ENCODE measurements around the gene WSCD2. TPM values are rescaled to one million over a fixed set of nuclear protein-coding genes. Genes with fewer than 3 reads are reported as not detected.

The WSCD2 gene
- total RNA-seq, 1 experiment from 2014 or later = not detected

DNA sequence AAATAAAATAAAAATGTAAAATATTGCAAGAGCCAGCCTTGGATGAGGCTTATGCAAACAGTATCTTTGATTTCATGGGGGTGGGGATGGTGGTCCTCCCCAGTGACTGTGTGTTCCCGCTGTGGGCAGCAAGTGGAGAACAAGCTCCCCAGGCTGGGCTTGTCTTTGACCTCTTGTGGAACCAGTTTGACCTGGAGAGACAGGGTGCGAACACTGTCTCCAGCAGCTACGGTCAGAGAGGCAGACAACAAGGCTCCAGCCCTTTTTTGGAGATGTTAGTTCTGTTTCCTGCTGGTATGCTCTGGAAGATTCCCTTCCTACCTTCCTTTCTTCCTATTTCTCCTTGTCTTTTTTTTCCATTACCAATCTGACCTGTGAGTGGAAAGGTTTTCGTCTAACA lies 21.8 kb upstream of the WSCD2 start:
- DNase-seq (ENCODE audit: low read depth) = no peak

DNA sequence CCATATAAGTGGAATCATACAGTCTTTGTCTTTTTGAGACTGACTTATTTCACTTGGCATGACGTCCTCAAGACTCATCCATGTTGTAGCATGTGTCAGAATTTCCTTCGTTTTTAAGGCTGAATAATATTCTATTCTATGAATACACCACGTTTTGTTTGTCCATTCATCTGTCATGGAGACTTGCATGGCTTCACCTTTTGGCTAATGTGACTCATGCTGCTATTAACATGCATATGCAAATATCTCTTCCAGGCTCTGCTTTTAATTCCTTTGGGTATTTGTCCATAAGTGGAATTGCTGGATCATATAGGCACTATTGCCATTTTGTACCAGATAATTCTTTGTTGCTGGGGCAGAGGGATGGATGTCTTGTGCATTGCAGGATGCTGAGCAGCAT lies 19.6 kb upstream of the WSCD2 start:
- DNase-seq (ENCODE audit: low read depth) = no peak

DNA sequence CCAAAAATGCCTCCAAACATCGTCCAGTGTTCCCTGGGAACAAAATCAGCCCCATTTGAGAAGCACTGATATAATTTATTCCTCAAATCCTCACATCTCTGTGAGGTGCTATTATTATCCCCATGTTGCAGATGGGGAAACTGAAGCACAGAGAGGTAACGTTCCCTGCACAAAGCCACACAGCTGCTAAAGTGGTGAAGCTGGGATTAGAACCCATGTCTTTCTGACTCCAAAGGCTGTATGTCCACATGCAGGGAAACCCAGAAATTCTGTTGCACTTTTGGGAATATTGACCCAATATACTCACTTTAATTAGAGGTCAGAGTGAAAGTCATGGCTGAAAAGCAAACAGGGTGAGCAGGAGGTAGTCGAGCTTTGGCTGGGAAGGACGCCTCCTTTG lies 19.1 kb upstream of the WSCD2 start:
- DNase-seq (ENCODE audit: low read depth) = no peak

DNA sequence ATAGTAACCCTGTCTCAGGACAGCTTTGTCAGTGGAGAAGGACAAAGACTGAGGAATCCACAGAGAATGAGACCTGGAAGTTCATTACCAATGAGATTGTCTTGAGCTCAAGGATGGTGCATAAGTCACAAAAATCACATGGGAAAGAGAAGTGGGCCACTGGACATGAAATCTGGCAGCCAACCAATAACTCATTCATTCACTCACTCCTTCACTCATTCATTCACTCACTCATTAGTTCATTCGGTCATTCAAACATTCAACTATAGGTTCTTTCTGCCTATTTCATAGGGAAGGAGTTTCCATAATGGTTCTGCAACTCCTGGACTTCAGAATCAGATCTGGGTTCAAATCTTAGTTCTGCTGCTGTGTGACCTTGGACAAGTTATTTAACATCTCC lies 18.2 kb upstream of the WSCD2 start:
- no peak for DNase-seq (ENCODE audit: low read depth)

DNA sequence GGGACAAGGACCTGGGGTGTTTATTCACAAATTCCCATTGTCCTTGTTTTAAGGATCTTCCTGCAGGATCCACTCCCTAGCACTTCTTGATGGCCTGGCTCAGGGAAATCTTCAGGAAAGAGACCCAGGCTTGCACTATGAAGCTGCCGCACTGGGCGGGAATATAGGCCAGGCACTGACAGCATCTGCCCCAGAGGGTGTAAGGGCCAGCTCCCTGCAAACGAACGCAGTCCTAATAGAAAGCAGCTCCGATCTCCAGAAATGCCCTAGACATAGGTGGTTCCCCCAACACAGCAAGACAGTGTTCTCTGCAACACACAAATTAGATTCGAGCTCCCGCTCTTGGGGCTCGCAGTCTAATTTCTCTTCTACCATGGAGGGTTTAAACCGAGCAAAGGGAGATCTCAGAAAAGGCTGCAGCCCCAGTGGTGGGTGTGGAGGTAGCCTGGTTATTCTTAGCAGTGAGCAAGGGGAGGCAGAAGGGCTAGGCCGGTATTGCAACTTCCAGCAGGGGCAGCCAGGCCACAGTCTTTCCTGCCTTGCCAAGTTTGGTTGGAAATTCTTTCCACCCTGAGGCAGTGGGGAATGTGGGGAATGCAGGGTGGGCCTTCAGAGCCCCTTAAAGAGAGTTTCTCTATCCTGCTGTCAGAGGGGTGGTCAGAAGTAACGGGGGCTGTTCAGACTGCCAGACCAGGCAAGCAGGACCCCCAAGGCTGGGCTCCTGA lies 16.1 kb upstream of the WSCD2 start:
- DNase-seq (ENCODE audit: low read depth) = no peak

DNA sequence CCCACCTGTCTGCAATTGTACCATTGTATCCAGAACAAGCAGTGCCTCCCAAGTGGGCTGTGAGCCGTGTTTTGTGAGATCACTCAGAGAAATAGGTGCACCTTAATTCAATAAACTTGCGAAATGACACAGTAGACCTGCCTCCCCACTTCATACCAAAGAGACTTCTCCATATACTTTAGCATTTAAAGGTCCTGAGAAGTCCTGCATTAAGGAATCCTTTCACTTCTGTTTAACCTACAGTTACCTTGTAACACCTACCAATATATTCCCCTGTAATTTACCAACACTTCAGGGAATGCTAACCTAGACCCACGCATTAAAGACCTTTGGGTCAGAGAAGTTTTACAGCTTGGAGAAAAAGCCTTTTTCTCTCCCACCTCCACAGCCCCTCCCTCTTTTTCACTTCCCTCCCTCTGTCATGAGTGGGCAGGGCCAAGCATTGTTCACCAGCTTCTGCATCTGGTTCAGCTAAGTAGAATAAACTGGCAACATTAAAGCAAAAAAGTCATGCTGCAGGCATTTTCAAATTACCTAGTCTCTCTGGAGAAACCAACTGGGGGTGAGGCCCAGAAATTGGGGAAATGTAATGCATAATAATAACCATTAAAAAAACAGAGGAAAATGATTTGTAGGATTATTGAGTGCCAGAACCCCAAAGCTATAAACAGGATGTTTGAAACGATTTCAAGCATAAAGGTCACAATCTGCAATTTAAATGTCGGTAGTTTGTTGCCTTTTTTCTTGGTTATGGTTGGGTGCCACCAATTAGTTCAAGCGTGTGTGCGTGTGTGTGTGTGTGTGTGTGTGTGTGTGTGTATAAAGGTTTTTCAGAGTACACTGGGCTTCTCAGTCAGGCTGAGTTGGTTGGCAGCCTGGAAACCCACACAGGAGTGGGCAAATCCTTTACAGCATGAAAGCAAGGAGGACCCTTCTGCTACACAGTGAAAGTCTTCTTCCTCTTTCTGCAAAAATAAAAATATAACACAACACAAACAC lies 13.7 kb upstream of the WSCD2 start:
- DNase-seq (ENCODE audit: low read depth) = no peak

DNA sequence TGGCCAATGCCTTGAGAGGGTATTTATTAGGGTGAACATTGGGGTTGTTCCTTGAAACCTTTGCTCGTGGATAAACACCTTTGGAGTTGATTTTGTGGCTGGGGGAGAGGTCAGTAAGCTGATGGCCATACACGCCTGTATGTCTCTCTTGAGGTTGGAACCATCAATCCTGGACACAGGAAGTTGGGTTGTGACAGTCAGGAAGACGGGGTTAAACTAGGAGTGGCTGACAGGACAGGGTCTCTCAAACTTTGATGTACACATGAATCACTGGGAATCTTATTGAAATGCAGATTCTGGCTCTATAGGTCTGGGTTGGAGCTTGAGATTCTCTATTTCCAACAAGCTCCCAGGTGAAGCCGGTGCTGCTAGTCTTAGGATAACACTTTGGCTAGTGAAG lies 12.8 kb upstream of the WSCD2 start:
- DNase-seq (ENCODE audit: low read depth) = no peak

DNA sequence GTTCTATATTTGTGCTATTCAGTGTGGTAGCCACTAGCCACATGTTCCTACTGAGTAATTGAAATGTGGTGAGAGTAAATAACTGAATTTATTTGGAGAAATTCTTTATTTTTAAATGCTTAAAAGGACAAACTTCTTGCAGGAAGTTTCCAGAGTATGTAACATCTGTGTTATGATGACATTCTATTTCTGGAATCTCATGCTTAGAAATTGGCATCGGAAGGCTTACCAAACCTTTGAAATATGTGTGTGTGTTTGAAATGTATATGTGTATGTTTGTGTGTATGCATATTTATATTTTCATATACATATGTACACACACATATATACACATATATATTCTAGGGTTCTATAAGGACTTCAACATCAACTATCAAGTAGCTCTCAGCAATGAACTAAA lies 12.4 kb upstream of the WSCD2 start:
- no peak for DNase-seq (ENCODE audit: low read depth)

DNA sequence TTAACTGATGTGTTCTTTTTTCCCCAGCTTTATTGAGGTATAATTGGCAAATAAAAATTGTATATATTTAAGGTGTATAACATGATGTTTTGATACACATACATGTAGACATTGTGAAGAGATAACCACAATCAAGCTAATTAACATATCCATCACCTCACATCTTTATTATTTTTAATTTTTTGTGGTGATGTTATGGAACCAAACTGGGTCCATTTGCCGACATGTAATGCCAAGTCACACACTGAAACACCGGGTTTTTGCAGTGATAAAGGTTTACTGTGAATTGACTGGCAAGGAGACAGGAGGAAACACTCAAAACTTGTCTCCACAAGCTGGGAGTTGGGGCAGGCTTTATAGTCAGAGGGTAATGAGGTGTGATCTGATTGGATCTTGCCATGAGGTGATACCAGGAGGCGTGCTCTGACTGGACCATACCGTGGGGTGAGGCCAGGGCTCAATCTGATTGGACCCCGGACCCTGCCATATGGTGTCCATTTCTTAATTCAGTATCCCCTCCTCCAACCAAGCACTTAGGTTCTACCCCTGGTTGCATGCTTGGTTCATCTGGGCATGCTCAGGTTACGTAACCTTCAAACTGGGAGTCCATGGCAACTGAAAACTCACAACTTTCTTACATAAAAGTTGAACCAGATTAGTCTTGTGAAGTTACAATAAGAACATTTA lies 11.8 kb upstream of the WSCD2 start:
- DNase-seq (ENCODE audit: low read depth) = no peak

DNA sequence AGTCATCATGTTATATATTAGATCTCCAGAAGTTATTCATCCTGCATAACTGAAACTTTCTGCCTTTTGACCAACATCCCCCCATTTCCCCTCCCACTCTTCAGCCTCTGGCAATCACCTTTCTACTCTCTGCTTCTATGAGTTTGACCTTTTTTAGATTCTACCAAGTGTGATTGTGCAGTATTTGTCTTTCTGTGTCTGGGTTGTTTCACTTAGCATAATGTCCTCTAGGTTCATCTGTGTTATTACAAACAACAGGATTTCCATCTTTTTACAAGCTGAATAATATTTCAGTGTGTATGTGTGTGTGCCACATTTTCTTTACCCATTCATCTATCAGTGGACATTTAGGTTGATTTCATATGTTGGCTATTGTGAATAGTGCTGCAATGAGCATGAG lies 11.2 kb upstream of the WSCD2 start:
- DNase-seq (ENCODE audit: low read depth) = no peak

DNA sequence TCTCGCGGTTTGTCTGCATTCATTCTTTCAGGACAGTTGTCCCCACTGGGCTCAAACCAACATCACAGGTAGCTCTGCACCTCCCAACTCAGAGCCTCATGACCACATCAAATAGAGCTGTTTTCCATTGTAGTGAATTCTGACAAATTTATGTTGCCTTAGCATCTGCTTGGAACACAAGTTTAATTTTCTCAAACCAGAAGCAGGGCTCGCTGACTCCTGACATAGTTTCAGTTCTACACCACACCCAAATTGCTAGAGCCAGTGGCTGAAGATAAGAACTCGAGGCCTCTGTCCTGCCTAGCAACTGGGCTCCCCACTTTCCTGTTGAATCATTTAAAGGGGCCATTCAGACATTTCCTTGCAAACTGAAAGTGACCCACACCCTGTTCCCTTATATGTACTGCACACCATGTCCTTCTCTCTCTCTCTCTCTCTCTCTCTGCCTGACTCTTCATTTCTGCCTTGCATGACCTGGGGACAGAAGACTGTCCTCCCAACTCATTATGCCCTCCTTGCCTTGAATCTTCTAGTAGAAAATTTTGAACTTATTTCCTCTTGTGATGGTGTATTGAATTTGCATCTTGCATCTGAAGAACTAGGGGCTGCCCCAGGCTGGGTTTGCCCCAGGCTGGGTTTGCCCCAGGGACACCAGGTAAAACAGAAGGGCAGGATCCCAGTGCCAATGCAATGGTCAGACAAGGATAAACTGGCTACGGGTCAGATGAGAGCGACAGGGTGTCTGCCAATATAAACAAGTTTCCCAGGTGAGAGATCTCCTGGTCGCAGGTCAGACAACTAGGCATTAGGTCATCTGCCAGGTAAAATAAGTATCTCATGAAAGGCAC lies 9.7 kb upstream of the WSCD2 start:
- DNase-seq (ENCODE audit: low read depth) = no peak

DNA sequence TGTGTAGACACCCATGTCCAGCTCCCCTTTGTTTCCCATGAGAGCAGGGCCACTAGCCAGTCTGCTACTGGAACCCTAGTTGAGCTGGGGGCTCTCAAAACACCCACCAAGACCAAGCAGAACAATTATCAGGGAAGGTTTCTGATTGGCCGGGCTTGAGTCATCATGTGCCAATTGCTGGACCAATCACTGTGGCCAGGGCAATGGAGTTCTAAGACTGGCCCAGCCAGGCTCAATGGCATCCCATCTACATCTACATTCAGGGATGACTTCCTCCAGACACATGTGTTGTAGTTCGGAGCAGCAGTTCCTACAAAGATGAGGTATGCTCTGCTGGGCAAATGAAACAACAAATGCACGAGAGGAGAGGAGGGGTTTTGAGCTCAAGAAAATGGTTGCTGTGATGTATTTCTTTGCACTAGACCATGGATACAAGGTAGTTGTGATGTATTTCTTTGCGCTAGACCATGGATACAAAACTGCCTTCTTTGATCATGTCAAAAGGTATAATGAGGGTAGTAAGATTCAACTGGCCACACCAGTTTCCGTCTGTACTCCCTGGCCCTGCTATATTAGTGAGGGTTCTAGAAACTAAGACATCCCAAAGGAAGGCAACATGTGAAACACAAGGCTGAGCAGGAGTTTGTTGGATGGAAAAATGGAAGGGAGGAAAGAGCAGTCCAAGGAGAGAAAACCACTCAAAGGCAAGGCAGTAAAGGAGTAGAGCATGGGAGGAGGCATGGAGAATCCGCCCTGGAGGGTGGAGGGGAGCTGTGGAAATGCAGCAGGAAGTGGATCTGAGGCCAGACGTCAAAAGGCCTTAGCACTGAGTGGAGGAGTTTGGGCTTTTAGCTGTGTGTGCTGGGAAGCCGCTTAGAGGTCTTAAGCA lies 8.9 kb upstream of the WSCD2 start:
- no peak for DNase-seq (ENCODE audit: low read depth)

DNA sequence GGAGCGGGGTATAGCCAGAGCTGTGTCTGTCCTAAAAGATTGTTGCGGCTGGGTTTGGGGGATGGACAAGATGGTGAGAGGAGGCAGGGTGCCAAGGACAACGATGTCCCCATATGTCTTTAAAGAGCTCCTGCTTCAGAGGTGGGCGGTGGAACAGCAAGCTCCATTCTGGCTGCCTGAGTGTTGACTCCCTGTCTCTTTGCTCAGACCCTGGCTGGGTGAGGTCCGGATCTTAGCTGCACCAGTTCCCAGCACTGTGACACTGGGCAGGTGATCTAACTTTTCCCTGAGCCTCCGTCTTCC lies 8.3 kb upstream of the WSCD2 start:
- no peak for DNase-seq (ENCODE audit: low read depth)

DNA sequence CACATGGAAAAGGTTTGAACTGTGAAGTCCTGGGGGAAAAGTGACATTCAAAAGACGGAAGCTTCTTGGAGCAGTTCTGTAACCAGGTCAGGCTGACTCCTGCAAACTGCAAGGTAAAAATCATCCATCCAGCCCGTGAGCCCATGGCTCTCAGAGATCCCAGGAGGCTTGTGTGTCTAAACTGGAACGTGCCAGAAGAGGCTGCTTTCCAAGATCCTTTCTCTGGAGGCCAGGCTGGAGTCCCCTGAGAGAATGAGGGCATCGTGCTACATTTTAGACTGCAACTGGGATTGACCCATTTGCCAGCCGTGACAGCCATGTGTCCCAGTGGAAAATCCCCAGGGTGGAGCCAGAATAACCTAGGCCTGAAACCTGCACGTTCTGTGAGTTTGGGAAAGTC lies 7.8 kb upstream of the WSCD2 start:
- DNase-seq (ENCODE audit: low read depth) = no peak

DNA sequence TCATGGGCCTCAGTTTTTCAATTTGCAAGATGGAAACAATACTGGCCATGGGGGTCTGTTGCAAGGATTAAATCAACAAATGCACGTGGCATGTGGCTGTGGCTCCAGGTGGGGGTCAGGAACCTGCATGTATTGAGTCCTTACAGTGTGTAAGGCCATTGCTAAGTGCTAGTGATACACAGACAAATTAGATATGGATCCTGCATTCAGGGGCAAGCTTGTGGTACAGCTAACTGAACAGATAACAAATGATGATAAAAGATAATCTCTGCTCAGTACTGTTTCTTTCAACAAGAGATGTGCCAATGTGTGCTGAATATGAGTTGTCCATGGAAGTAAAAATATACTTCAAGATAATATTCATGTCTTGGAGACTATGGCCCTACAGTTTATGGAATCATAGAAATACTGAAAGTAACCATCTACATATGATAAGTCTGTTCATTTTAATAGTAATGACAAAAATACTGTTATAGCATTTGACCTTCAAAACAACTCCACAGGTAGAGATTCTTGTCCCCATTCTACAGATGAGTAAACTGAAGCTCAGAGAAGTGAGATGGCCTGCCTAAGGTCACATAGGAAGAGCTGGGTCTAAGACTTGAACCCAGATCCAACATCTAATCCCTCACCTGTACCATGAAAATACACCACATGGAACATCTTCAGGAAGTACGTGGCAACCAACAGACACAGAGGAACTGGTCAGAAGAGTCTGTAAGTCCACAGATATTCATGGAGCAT lies 7.2 kb upstream of the WSCD2 start:
- DNase-seq (ENCODE audit: low read depth) = no peak

DNA sequence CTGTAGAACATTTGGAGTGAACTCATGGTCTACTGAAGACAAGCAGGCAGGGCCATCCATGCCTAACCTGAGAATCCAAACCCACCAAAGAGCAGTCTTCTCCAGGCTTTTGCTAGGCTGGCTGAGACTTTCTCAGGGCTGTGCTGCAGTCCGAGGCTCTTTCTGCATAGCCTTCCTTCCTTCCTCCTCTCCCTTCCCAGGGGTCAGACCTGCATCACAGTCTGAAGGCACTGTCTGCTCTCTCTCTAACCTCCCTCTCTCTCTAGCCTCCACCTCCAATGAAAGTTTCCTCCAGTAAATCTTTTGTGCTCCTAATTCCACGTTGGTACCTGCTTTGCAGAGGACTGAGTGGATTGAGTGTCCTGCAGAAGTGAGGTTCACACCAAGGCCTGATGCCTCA lies 6.4 kb upstream of the WSCD2 start:
- DNase-seq (ENCODE audit: low read depth) = no peak

DNA sequence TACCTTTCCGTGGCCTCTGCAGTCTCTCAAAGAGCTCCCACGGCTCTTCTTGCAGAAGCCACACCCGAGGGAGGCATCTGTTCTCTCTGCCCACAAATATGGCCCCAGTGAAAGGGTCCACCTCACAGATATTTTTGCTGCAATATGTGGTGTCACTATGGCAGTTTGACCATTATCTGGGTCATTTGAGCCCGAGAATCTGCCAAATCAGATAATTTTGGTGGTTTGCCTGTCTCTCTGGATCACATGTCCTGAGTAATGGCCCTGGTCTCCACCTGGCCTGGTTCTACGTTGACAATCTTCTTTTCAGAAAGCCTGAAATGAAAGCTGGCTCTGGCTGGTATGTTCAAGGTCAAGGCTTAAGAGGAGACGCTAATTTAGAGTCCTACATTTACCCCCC lies 5.7 kb upstream of the WSCD2 start:
- no peak for DNase-seq (ENCODE audit: low read depth)

DNA sequence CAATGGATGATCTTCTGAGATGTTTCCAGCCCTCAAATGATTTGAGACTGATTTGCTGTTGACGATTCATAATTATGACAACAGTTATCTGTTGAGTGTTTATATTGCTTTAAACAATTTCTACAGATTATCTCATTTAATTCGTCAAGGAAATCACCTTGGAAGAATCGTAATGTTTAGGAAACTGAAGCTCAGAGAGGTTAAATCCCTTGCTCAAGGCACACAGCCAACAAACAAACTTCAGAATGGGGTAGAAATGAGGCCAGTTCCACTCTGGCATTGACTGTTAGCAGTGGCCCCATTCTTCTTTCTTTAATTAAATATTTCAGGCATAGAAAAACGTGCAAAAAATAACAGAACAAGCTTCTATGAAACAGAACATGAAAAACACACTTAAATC lies 4.0 kb upstream of the WSCD2 start:
- no peak for DNase-seq (ENCODE audit: low read depth)

DNA sequence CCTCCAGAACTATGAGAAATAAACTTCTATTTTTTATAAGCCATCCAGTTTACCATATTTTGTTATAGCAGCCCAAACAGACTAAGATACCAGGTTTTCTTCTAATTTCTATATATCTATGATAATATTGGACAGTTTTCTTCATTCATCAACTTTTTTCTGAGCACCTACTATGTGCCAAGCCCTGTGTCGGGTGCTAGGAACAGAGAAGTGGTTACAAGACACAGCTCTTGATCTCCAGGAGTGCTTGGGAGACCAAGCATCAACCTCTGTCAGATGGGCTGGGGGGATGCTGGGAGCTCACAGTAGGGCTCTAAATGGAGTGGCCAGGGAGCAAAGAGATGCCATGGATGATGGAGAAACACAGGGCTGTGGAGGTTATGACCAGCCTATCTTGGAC lies 2.9 kb upstream of the WSCD2 start:
- no peak for DNase-seq (ENCODE audit: low read depth)

DNA sequence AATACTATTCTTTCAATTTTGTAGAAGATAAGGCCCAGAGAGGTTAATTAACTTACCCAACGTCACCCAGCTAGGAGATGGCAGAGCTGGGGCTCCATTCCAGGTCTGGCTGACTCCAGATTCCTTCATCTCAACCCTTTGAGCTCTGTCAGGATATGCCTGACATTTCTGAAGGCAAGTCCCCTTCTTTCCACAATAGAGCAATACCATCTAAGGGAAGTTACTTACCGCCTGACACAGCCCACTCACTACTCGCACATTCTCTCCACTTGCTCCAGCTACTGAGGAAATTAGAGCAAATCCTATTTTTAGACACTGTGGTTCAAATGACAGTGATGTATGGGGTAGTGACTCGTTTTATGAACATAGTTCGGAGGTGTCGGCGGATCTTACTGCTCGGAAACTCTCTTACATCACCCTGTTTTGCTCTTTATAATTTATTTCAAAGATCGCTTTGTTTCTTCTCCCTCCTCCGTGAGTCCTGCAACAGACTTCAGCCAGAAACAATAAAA lies 2.0 kb upstream of the WSCD2 start:
- no peak for DNase-seq (ENCODE audit: low read depth)
